ENCODE results near the gene C18orf63.

- TF ChIP-seq CTCF (IDR thresholded peaks at IDR 0.05) (no peak), POLR2A (IDR thresholded peaks at IDR 0.05) (no peak)
Observed at GRCh38 chr18:74276609-74277008, 39.0 kb upstream of the C18orf63 start.
